Liver (tissue), 3 donors: ENCODE data around the gene PLPP3.

Experiments used
- EGR1 ChIP-seq, 2 donors: IDR thresholded peaks; 2 replicates each; pipeline ENCODE4 v1.6.1; 2016 to 2018; ENCODE audit warnings: antibody characterized with exemption in 2 of 2, low read depth in 2 of 2
- NR2F2 ChIP-seq: IDR thresholded peaks from 2 replicates; pipeline ENCODE4 v1.6.1; 2016; ENCODE audit warnings: antibody characterized with exemption
- RAD21 ChIP-seq, 2 donors: IDR thresholded peaks; 2 replicates each; pipeline ENCODE4 v1.6.1; 2016; ENCODE audit warnings: antibody characterized with exemption in 2 of 2, mild to moderate bottlenecking in 2 of 2
- SP1 ChIP-seq: IDR thresholded peaks from 2 replicates; pipeline ENCODE4 v1.6.1; 2018; ENCODE audit warnings: antibody characterized with exemption, mild to moderate bottlenecking
- TAF1 ChIP-seq: conservative IDR thresholded peaks from 2 replicates; pipeline ENCODE4 v1.6.1; 2016; ENCODE audit warnings: antibody characterized with exemption, mild to moderate bottlenecking
- YY1 ChIP-seq: IDR thresholded peaks from 2 replicates; pipeline ENCODE4 v1.6.1; 2016; ENCODE audit warnings: antibody characterized with exemption, mild to moderate bottlenecking
- TF ChIP-seq, protein P1 (sequence below): fragments of 150-350 bp; IDR thresholded peaks from 2 replicates; pipeline ENCODE4 v1.5.1; 2017; ENCODE audit warnings: improper control_type of control experiment, low read depth, low read length; ENCODE audit not compliant: missing input control
- TF ChIP-seq, protein P2 (sequence below): IDR thresholded peaks from 2 replicates; pipeline ENCODE4 v1.6.1; 2016; ENCODE audit warnings: antibody characterized with exemption
- TF ChIP-seq, protein P3 (sequence below): IDR thresholded peaks from 2 replicates; pipeline ENCODE4 v1.6.1; 2016; ENCODE audit warnings: antibody characterized with exemption, mild to moderate bottlenecking
- TF ChIP-seq, protein P4 (sequence below): IDR thresholded peaks from 2 replicates; pipeline ENCODE4 v1.6.1; 2016; ENCODE audit warnings: antibody characterized with exemption
- donor health status: healthy.
- donor health status: healthy.

DNA sequence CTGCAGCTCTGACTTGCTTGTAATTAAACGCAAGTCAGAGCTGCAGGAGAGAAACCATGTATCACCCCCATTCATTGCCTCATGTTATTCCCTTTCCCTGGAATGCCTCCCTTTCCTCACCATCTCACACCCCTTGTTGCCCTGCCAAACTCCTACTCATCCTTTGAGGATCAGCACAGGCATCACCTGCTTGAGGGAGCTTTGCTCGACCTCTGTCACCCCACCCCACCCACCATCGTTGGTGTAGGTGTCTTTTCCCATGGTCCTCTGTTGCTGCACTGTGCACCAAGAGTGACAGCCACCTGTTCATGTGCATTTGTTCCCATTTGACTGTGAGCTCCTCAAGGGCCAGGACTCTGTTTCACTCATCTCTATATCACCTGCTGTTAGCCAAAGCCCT is 117.2 kb downstream of the PLPP3 start:
- TF ChIP-seq, protein P1, sequence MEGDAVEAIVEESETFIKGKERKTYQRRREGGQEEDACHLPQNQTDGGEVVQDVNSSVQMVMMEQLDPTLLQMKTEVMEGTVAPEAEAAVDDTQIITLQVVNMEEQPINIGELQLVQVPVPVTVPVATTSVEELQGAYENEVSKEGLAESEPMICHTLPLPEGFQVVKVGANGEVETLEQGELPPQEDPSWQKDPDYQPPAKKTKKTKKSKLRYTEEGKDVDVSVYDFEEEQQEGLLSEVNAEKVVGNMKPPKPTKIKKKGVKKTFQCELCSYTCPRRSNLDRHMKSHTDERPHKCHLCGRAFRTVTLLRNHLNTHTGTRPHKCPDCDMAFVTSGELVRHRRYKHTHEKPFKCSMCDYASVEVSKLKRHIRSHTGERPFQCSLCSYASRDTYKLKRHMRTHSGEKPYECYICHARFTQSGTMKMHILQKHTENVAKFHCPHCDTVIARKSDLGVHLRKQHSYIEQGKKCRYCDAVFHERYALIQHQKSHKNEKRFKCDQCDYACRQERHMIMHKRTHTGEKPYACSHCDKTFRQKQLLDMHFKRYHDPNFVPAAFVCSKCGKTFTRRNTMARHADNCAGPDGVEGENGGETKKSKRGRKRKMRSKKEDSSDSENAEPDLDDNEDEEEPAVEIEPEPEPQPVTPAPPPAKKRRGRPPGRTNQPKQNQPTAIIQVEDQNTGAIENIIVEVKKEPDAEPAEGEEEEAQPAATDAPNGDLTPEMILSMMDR, result no peak
- TF ChIP-seq TAF1 (no peak), YY1 (no peak), NR2F2 (no peak), RAD21 (IDR thresholded peaks at IDR 0.05) (no peak), SP1 (no peak), EGR1 (IDR thresholded peaks at IDR 0.05; ENCODE audit: low read depth in 2 of 2) (no peak)
- TF ChIP-seq, protein P2, sequence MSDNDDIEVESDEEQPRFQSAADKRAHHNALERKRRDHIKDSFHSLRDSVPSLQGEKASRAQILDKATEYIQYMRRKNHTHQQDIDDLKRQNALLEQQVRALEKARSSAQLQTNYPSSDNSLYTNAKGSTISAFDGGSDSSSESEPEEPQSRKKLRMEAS, result no peak
- TF ChIP-seq, protein P3, sequence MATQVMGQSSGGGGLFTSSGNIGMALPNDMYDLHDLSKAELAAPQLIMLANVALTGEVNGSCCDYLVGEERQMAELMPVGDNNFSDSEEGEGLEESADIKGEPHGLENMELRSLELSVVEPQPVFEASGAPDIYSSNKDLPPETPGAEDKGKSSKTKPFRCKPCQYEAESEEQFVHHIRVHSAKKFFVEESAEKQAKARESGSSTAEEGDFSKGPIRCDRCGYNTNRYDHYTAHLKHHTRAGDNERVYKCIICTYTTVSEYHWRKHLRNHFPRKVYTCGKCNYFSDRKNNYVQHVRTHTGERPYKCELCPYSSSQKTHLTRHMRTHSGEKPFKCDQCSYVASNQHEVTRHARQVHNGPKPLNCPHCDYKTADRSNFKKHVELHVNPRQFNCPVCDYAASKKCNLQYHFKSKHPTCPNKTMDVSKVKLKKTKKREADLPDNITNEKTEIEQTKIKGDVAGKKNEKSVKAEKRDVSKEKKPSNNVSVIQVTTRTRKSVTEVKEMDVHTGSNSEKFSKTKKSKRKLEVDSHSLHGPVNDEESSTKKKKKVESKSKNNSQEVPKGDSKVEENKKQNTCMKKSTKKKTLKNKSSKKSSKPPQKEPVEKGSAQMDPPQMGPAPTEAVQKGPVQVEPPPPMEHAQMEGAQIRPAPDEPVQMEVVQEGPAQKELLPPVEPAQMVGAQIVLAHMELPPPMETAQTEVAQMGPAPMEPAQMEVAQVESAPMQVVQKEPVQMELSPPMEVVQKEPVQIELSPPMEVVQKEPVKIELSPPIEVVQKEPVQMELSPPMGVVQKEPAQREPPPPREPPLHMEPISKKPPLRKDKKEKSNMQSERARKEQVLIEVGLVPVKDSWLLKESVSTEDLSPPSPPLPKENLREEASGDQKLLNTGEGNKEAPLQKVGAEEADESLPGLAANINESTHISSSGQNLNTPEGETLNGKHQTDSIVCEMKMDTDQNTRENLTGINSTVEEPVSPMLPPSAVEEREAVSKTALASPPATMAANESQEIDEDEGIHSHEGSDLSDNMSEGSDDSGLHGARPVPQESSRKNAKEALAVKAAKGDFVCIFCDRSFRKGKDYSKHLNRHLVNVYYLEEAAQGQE, result no peak
- TF ChIP-seq, protein P4, sequence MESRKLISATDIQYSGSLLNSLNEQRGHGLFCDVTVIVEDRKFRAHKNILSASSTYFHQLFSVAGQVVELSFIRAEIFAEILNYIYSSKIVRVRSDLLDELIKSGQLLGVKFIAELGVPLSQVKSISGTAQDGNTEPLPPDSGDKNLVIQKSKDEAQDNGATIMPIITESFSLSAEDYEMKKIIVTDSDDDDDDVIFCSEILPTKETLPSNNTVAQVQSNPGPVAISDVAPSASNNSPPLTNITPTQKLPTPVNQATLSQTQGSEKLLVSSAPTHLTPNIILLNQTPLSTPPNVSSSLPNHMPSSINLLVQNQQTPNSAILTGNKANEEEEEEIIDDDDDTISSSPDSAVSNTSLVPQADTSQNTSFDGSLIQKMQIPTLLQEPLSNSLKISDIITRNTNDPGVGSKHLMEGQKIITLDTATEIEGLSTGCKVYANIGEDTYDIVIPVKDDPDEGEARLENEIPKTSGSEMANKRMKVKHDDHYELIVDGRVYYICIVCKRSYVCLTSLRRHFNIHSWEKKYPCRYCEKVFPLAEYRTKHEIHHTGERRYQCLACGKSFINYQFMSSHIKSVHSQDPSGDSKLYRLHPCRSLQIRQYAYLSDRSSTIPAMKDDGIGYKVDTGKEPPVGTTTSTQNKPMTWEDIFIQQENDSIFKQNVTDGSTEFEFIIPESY, result no peak
